ENCODE data around the gene CDC42BPA.

DNA sequence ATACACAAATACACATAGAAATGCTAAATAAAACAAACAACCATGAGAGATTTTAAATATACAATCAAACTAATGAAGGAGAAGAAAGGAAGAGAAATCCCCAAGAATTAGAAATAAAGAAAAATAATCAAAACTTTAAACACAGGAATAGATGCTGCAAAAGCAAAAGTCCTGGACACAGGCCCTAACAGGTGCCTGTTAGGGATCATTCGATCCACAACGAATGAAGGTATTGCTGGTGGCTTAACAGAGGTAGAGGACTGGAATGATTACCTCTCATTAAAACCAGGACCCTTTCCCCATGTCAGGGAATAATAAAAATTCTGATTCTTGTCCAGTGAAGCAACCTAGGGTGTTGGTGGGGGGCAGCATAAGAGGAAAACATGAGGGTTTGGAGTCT is 56.8 kb downstream of the CDC42BPA start:
- TF ChIP-seq POLR2AphosphoS2 (conservative IDR thresholded peaks at IDR 0.05; ENCODE audit: low read length) (no peak), NPAS2 (CRISPR knock-in tag; IDR thresholded peaks at IDR 0.05; ENCODE audit: borderline replicate concordance) (no peak), CTCF (IDR thresholded peaks at IDR 0.05) (no peak), RAD21 (conservative IDR thresholded peaks at IDR 0.05 in 1 of 2, IDR thresholded peaks at IDR 0.05 in 1 of 2) (no peak), NR3C1 (IDR thresholded peaks at IDR 0.05) (no peak), MAZ (IDR thresholded peaks at IDR 0.05; ENCODE audit: borderline replicate concordance, low read depth, low read length) (no peak), CHD2 (IDR thresholded peaks at IDR 0.05; ENCODE audit: low read length, partially characterized antibody) (no peak), JUN (IDR thresholded peaks at IDR 0.05) (no peak), BHLHE40 (IDR thresholded peaks at IDR 0.05; ENCODE audit: low read depth, low read length) (no peak), CHD4 (IDR thresholded peaks at IDR 0.05; ENCODE audit: borderline replicate concordance) (no peak), ESRRA (IDR thresholded peaks at IDR 0.05; ENCODE audit: borderline replicate concordance, low read length) (no peak)
- TF ChIP-seq, protein P1, sequence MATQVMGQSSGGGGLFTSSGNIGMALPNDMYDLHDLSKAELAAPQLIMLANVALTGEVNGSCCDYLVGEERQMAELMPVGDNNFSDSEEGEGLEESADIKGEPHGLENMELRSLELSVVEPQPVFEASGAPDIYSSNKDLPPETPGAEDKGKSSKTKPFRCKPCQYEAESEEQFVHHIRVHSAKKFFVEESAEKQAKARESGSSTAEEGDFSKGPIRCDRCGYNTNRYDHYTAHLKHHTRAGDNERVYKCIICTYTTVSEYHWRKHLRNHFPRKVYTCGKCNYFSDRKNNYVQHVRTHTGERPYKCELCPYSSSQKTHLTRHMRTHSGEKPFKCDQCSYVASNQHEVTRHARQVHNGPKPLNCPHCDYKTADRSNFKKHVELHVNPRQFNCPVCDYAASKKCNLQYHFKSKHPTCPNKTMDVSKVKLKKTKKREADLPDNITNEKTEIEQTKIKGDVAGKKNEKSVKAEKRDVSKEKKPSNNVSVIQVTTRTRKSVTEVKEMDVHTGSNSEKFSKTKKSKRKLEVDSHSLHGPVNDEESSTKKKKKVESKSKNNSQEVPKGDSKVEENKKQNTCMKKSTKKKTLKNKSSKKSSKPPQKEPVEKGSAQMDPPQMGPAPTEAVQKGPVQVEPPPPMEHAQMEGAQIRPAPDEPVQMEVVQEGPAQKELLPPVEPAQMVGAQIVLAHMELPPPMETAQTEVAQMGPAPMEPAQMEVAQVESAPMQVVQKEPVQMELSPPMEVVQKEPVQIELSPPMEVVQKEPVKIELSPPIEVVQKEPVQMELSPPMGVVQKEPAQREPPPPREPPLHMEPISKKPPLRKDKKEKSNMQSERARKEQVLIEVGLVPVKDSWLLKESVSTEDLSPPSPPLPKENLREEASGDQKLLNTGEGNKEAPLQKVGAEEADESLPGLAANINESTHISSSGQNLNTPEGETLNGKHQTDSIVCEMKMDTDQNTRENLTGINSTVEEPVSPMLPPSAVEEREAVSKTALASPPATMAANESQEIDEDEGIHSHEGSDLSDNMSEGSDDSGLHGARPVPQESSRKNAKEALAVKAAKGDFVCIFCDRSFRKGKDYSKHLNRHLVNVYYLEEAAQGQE (IDR thresholded peaks at IDR 0.05): no peak
